Left lung (tissue), 10 donors: ENCODE measurements around the gene TRAF1. TPM values are rescaled to one million over a fixed set of nuclear protein-coding genes. Genes with fewer than 3 reads are reported as not detected.

Experiments
- ATAC-seq: fragments of 200-7000 bp; cut with Tn5 transposase; one replicate; pipeline ENCODE4 v1.9.1; 2020; ENCODE audit warnings: moderate library complexity
- DNase-seq, 4 donors: peaks; one replicate each; pipeline ENCODE4 v3.0.0-alpha.2; 2013 to 2020
- H3K27ac ChIP-seq, 2 donors: fragments of 200-600 bp; sonication (generic) in 1 of 2; one replicate each; pipeline versions ENCODE4 v1.5.0 to v1.8.0; 2020 to 2021
- H3K27me3 ChIP-seq, 2 donors: fragments of 200-600 bp; sonication (generic) in 1 of 2; one replicate each; pipeline versions ENCODE4 v1.5.0 to v1.8.0; 2020 to 2021
- H3K36me3 ChIP-seq, 2 donors: fragments of 200-600 bp; sonication (generic) in 1 of 2; one replicate each; pipeline versions ENCODE4 v1.5.0 to v1.8.0; 2020 to 2021
- H3K4me1 ChIP-seq, 2 donors: fragments of 200-600 bp; one replicate each; pipeline ENCODE4 v1.8.0; 2021
- H3K4me3 ChIP-seq, 2 donors: fragments of 200-600 bp; sonication (generic) in 1 of 2; one replicate each; pipeline versions ENCODE4 v1.5.0 to v1.8.0; 2020 to 2021; ENCODE audit warnings: mild to moderate bottlenecking in 1 of 2
- H3K9me3 ChIP-seq, 2 donors: fragments of 200-600 bp; sonication (generic) in 1 of 2; one replicate each; pipeline versions ENCODE4 v1.5.0 to v1.8.0; 2020 to 2021
- CTCF ChIP-seq, 2 donors: fragments of 200-600 bp; sonication (generic) in 1 of 2; IDR thresholded peaks; one replicate each; pipeline versions ENCODE4 v1.5.0 to v1.8.0; 2021; ENCODE audit warnings: antibody characterized with exemption in 2 of 2
- intact Hi-C, 2 donors: fragments of 100-400 bp; cut with DNase I; formaldehyde crosslinking; loops; one replicate each; pipeline versions ENCODE4 v1.11.2 to v1.14.2; 2022
- polyA plus RNA-seq, 6 donors: library from polyadenylated mRNA; unstranded; fragments of 120-200 nt; gene quantifications; one replicate each; pipeline ENCODE4 v1.2.1, GENCODE V29; 2013; ENCODE audit not compliant: insufficient read length in 6 of 6
- total RNA-seq, 2 donors: library from RNA; stranded (reverse); fragmentation: NEBNext Ultra II Directional; extraction: Animal tissue kit (Norgen Biotek cat#: 25700); gene quantifications; one replicate each; pipeline ENCODE4 v1.2.1, GENCODE V29; 2021
- donor health status: DM: no; HTN: yes; CAD: no.
- donor health status: DM: no; HTN: no; CAD: no.

The TRAF1 gene
- total and polyA plus RNA-seq, 8 donors, result 4.4 to 10.8 (median 8.5) TPM

GRCh38 chr9:120869726-120870125 lies 56.9 kb downstream of the TRAF1 start:
- intact Hi-C loops, result loop anchor here in 1 of 2 donors (5.0 kb wide), 1 partner anchor 68 kb away; no protein-coding TSS in a partner anchor
- H3K36me3 ChIP-seq, result peaks cover 0 to 38% of the 10 kb centered on the region in 2 donors
- no peak for TF ChIP-seq CTCF (IDR thresholded peaks at IDR 0.05)
- H3K9me3 ChIP-seq, result no peaks in the 10 kb centered on the region
- no peak for ATAC-seq
- peak in 1 of 4 donors; percentile 77 for DNase-seq
- no peaks in the 10 kb centered on the region for H3K27me3 ChIP-seq
- H3K4me1 ChIP-seq, result peaks cover 0 to 27% of the 10 kb centered on the region in 2 donors
- peak overlapping the region in 1 of 2 donors; percentile 84 for H3K27ac ChIP-seq
- H3K4me3 ChIP-seq, result peak overlapping the region in 1 of 2 donors; percentile 63

GRCh38 chr9:120869360-120869687 lies 57.3 kb downstream of the TRAF1 start:
- H3K9me3 ChIP-seq, result no peaks in the 10 kb centered on the region
- no peaks in the 10 kb centered on the region for H3K27me3 ChIP-seq
- peaks cover 0 to 27% of the 10 kb centered on the region in 2 donors for H3K4me1 ChIP-seq
- intact Hi-C loops, result no loop called here
- DNase-seq (no peak), ATAC-seq (no peak)
- no peak for TF ChIP-seq CTCF (IDR thresholded peaks at IDR 0.05)
- H3K36me3 ChIP-seq, result peaks cover 0 to 38% of the 10 kb centered on the region in 2 donors
- peak overlapping the region; percentile 42 to 63 for H3K4me3 ChIP-seq
- peak overlapping the region; percentile 84 to 87 for H3K27ac ChIP-seq

- TF ChIP-seq CTCF (IDR thresholded peaks at IDR 0.05), result no peak
- H3K27ac ChIP-seq, result peak overlapping the region; percentile 84 to 87
- no peaks in the 10 kb centered on the region for H3K9me3 ChIP-seq
- intact Hi-C loops, result no loop called here
- DNase-seq, result peak; percentile 85 to 100 (median 97)
- H3K36me3 ChIP-seq, result peaks cover 0 to 38% of the 10 kb centered on the region in 2 donors
- ATAC-seq, result peak; percentile 96
- no peaks in the 10 kb centered on the region for H3K27me3 ChIP-seq
- H3K4me3 ChIP-seq, result peak overlapping the region; percentile 42 to 63
- peaks cover 0 to 26% of the 10 kb centered on the region in 2 donors for H3K4me1 ChIP-seq
Observed at GRCh38 chr9:120868676-120869359, 57.8 kb downstream of the TRAF1 start.

- H3K36me3 ChIP-seq, result peaks cover 0 to 41% of the 10 kb centered on the region in 2 donors
- H3K27ac ChIP-seq, result peak overlapping the region; percentile 84 to 87
- peaks cover 0 to 21% of the 10 kb centered on the region in 2 donors for H3K4me1 ChIP-seq
- intact Hi-C loops, result no loop called here
- no peak for ATAC-seq
- H3K27me3 ChIP-seq, result no peaks in the 10 kb centered on the region
- no peak for DNase-seq
- TF ChIP-seq CTCF (IDR thresholded peaks at IDR 0.05), result no peak
- H3K4me3 ChIP-seq, result peak overlapping the region; percentile 35 to 63
- no peaks in the 10 kb centered on the region for H3K9me3 ChIP-seq
Observed at GRCh38 chr9:120868339-120868675, 58.3 kb downstream of the TRAF1 start.

GRCh38 chr9:120867676-120868338 lies 58.8 kb downstream of the TRAF1 start:
- H3K36me3 ChIP-seq, result peaks cover 0 to 41% of the 10 kb centered on the region in 2 donors
- ATAC-seq, result no peak
- intact Hi-C loops, result no loop called here

More at GRCh38 chr9:120867676-120868338, 58.8 kb downstream of the TRAF1 start:
- no peaks in the 10 kb centered on the region for H3K27me3 ChIP-seq
- TF ChIP-seq CTCF (IDR thresholded peaks at IDR 0.05), result no peak
- no peaks in the 10 kb centered on the region for H3K9me3 ChIP-seq
- peaks cover 0 to 18% of the 10 kb centered on the region in 2 donors for H3K4me1 ChIP-seq
- H3K4me3 ChIP-seq, result peak overlapping the region in 1 of 2 donors; percentile 63
- no peak for DNase-seq
- peak overlapping the region; percentile 84 to 87 for H3K27ac ChIP-seq
